ENCODE measurements around the gene GSG1L.

GRCh38 chr16:27819881-27820610, 243.5 kb downstream of the GSG1L start:
- TF ChIP-seq CTCF (optimal IDR thresholded peaks at IDR 0.05 in 1 of 3, IDR thresholded peaks at IDR 0.05 in 1 of 3, conservative IDR thresholded peaks at IDR 0.05 in 1 of 3; ENCODE audit: extremely low read depth in 1 of 3, insufficient read depth in 2 of 3, low read length in 3 of 3) (no peak), EZH2 (IDR thresholded peaks at IDR 0.05; ENCODE audit: low read length) (no peak)

All from keratinocyte (primary cell).